Fibroblast of peridontal ligament (primary cell): ENCODE results near the gene SLC49A4.

Experiments used
- DNase-seq: peaks from one replicate; pipeline ENCODE4 v3.0.0-alpha.2; 2010; ENCODE audit errors: extremely low read depth

SLC49A4 gene

GRCh38 chr3:122858373-122858772, 63.5 kb downstream of the SLC49A4 start:
- peak; percentile 68 for DNase-seq

DNA sequence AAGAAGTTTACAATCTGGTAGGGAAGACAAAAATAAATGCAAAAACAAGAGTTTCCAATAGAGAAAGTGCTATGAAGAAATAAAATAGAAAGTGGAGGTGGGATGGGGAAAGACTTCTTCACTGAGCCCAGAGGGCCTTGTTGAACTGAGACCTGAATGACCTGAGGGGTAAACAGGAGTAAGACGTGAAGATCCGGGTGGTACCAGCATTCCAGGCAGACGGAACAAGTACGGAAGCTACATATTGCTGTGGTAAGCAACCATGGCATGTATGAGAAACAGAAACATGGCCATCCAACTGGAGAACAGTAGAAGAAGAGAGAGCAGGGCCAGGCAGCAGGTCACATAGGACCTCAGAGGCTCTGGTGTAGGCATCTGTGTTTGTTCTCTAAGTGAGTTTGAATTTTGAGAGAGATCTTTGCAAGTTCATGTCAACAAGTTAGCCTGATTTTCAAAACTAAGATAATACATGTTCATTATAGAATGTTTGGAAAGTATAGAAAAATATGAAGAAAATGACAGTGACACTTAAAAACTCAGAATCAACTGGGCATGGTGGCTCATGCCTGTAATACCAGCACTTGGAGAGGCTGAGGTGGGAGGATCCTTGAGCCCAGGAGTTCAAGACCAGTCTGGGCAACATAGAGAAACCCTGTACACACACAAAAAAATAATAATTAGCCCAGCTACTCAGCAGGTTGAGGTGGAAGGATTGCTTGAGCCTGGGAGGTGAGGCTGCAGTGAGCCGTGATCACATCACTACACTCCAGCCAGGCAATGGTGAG, 64.3 kb downstream of the SLC49A4 start:
- no peak for DNase-seq

DNA sequence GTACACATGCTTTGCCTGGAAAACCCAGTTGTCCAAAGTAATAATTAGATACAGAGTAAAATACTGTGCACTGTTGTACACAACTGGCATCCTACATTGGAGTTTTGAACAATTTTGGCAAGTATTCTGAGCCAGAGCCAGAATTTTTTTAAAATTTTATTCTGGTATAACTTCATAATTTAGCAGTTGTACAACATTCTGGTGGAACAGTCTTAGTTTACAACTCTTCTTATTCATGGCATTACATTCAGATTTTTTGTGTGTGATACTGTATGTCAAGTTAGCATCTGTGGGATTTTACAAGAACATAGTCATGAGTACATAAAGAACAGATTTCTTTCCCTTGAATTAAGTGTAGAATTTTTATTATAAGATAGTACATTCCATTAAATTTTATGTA, 67.5 kb downstream of the SLC49A4 start:
- DNase-seq = no peak

GRCh38 chr3:122864498-122864897, 69.6 kb downstream of the SLC49A4 start:
- DNase-seq = no peak

- DNase-seq = no peak
Observed at GRCh38 chr3:122868322-122868721, 73.5 kb downstream of the SLC49A4 start.

DNA sequence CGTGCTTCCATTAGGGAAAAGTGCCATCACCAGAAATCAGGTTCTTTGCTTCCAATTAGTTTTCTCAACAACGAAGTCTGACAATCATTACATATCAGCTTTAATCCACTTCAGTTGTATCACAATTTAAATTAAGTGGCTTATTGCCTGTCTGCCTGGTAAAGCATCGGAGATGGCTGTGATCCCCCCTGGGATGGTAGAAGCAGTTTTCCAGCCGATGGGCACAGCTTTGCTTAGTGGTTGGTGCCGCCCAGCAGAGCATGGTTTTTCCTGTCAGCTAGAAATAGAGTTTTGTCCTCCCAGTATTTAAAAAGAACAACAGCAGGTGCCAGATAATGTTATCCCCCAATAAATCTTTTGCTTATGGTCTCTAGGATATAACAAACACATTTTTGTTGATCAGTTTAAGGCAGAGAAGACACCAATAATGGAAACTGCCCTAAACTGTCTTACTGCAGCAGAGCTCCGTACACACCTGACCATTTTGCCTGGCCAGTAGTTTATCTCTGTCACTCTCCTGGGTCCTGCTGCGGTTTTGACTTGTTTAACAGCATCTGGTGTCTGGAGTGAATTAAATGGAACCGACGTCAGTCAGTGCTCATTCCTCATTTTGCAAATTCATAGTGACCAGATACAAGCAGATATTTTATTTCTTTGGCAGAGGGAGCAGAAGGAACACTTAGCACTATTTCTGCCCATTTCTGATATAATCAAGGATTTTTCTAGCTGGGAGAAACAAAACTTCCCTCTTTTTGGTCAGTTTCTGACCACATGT, 79.1 kb downstream of the SLC49A4 start:
- DNase-seq = no peak

- DNase-seq = no peak
Observed at GRCh38 chr3:122875547-122876127, 80.8 kb downstream of the SLC49A4 start.

DNA sequence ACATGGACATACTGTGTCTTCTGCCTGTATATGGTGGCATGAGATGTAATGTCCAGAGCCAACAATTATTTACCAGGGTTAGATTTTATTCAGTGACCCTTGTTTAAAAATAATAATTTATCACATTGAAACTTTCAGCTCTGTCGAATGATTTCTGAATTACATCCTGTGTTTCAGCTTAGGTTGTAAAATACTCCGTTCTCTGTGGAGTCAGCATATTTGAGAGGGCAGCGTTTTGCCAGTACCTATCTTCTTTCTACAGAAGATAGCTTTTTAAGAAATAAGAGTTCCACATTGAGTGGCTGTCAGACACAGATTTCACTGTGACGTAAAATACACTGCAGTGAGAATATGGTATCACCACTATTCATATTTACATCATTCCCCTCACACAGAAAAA, 85.3 kb downstream of the SLC49A4 start:
- no peak for DNase-seq

- no peak for DNase-seq
Observed at GRCh38 chr3:122880624-122881023, 85.8 kb downstream of the SLC49A4 start.

GRCh38 chr3:122882361-122882947, 87.6 kb downstream of the SLC49A4 start:
- DNase-seq = no peak

GRCh38 chr3:122886251-122886650, 91.4 kb downstream of the SLC49A4 start:
- no peak for DNase-seq

- no peak for DNase-seq
Observed at GRCh38 chr3:122886946-122887345, 92.1 kb downstream of the SLC49A4 start.

- peak; percentile 83 for DNase-seq
Observed at GRCh38 chr3:122890077-122890719, 95.3 kb downstream of the SLC49A4 start.

DNA sequence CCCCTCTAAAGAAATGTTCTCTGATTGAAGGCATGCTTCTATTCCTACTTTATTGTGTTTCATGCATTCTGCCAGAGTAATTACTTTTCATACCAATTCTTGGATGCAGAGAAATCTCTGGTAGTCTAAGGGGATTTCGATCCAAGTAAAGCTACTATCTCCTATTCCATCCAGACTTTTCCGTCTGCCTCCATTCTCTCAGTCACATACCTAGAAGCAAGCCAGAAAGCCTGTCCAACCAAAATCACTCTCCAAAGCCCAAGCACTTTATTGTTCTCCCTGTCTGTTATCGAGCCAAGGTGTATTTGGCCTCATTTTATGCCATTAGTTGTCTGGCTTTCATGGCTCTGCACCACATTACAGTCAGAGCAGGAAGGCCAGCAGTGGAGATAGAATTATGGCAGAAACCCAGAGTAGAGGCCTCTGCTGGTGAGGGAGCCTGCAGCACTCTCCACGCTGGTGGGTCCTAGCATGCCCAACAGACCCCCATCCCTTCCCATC, 95.9 kb downstream of the SLC49A4 start:
- DNase-seq = no peak

DNA sequence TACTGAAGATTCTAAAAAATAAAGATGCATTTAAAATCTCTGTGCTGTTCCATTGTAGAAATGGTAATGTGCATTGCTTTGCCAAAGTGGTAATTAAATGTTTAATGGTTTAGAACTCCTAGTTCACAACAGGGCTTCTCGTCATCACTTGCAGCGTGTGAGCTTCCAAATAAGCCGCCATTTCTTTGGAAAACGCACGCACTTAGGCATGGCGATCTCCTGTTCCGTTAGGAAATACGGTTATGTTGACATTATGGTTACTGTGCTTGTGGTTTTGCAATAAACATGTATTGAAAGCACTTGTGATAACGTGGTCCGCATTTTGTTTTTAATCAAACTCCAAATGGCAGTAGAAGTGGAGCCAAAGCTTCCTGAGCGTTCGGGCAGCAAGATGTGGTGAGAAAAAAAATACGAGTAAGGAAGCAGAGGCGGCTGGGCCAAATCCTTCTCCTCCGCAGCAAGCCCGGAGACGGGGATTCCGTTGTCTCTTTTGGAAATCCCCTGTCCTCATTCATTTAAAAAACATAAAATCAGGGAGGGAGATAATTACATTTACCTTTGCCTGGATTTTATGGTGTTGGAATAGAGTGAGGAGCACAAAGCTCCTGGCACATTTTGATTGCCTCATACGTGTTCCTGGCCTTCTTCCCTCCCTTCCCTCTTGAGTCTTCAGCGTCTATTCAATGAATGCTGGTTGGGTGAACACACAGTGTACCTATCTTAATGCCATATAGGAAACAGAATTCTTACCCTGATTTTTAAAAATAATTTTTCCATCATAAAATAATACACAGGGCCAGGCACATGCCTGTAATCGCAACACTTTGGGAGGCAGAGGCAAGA, 97.5 kb downstream of the SLC49A4 start:
- peak; percentile 41 for DNase-seq

DNA sequence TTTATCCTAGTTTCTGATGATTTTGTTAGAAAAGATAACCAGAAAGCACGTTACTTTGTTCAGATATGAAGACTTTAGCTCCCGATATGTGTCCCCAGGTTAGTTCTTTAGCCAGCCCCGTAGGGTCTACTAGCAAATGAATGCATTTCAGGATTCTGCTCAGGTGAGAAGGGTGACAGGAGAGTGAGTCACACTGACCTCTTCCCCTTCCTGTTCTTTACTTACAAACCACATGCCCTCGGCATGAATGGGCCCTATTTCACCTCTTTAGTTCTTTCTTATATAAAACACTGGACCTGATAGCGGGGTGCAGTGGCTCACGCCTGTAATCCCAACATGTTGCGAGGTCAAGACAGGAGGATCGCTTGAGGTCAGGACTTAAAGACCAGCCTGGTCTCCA, 98.4 kb downstream of the SLC49A4 start:
- no peak for DNase-seq

DNA sequence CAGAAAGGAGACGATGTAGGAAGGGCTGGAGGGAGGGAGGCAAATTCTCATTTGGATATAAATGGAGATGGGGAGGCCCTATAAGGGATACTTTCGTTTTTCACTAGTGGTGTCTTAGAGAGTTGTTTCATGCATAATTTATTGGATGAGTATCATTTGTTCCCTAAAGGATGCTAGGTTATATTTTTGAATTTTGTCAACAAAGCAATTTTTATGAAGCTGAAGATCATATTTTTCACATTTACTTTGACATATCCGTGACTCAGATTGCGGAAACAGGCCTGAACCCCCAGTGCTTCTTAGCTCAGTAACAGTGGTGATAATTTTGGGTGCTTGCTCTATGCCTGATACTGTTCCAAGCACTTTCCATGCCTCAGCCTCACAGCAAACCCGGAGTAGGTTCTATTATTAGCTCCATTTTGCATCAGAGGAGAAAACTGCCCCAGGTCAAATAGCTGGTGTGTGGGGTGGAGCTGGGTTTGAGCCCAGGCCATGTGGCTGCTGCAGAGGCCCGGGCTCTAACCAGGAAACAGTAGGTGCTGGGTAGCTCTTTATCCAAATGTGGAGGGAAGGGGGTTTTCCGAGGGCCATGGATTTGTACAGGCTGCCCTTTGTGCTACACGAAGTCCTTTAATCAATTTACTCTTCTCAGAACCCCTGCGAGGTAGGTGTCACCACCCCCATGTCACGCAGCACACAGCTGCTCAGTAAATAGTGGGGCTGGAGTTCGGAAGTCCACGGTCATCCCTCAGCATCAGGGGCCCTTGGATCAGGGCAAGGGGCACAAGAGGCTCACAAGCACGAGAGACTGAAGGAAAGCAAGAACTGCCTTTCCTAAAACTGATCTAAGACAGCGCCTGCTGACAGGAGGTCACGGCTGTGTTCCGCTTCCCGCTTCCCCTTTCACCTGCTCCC, 99.1 kb downstream of the SLC49A4 start:
- no peak for DNase-seq

GRCh38 chr3:122898298-122898697, 103.4 kb downstream of the SLC49A4 start:
- DNase-seq = no peak

DNA sequence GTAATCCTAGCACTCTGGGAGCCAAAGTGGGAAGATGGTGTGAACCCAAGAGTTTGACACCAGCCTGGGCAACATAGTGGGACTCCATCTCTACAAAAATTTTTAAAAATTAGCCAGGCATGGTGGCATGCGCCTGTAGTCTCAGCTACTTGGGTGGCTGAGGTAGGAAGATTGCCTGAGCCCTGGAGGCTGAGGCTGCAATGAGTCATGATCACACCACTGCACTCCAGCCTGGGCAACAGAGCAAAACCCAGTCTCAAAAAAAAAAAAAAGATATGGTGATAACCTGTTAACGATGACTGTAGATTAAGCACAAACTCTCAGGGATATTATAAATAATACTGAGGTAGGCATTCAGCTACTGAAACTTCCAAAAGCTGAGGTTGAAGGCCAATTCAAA, 107.5 kb downstream of the SLC49A4 start:
- no peak for DNase-seq

DNA sequence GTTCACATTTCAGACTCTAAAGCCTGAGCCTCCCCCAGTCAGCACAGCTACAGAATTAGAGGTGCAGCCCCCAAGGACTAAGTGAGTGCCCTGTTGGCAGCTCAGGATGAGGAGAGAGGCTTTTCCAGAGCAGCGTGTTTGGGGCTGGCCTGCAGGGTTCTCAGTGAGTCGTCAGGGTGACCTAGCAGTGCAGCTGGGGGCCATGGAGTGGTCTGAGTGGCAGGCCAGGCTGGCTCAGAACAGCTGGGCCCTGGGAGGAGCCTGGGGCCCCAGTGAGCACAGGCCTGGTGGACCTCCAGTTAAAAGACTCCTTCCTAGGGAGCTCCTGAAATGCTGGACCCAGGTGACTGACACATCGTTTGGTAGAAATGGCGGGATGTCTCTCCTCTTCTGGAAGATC, 108.3 kb downstream of the SLC49A4 start:
- DNase-seq = no peak
